HEK293T (cell line): ENCODE measurements around the gene COL24A1.
"Not testable (repeated sequence)": the region's sequence is repeated elsewhere in the genome, so short reads cannot be mapped to it uniquely, and the experiment has no call there.

Experiments used
- CTCF ChIA-PET: fragments of 350-600 bp; formaldehyde crosslinking; extraction: SDS; loops from one replicate; lab custom pipeline; 2021; ENCODE audit warnings: antibody characterized with exemption, inconsistent platforms; lab: Yijun Ruan, JAX
- POLR2A ChIA-PET: fragments of 350-600 bp; formaldehyde crosslinking; extraction: SDS; loops from one replicate; lab custom pipeline; 2020; ENCODE audit warnings: antibody characterized with exemption, inconsistent platforms; lab: Yijun Ruan, JAX
- DNase-seq: peaks from one replicate; pipeline ENCODE4 v3.0.0; 2012; ENCODE audit warnings: mixed read lengths; ENCODE audit errors: extremely low spot score
- ARNT ChIP-seq: fragments of 450-650 bp; IDR thresholded peaks from 2 replicates; pipeline ENCODE4 v1.6.1; 2017; ENCODE audit warnings: mild to moderate bottlenecking
- BHLHE40 ChIP-seq: fragments of 450-650 bp; IDR thresholded peaks from 2 replicates; pipeline ENCODE4 v1.6.1; 2016; ENCODE audit warnings: mild to moderate bottlenecking, moderate library complexity, borderline replicate concordance
- CTBP1 ChIP-seq: fragments of 450-650 bp; IDR thresholded peaks from 2 replicates; pipeline ENCODE4 v1.6.1; 2016; ENCODE audit warnings: borderline replicate concordance
- ELF4 ChIP-seq: fragments of 450-650 bp; IDR thresholded peaks from 2 replicates; pipeline ENCODE4 v1.6.1; 2017; ENCODE audit warnings: antibody characterized with exemption
- FOXA1 ChIP-seq: fragments of 450-650 bp; IDR thresholded peaks from 2 replicates; pipeline ENCODE4 v1.6.1; 2016; ENCODE audit warnings: mild to moderate bottlenecking
- FOXK2 ChIP-seq: fragments of 450-650 bp; IDR thresholded peaks from 2 replicates; pipeline ENCODE4 v1.6.1; 2016; ENCODE audit warnings: mild to moderate bottlenecking
- FOXM1 ChIP-seq: fragments of 450-650 bp; IDR thresholded peaks from 2 replicates; pipeline ENCODE4 v1.6.1; 2017; ENCODE audit warnings: mild to moderate bottlenecking, borderline replicate concordance
- HDGF ChIP-seq: fragments of 450-650 bp; IDR thresholded peaks from 2 replicates; pipeline ENCODE4 v1.6.1; 2017; ENCODE audit warnings: antibody characterized with exemption, borderline replicate concordance
- L3MBTL2 ChIP-seq: fragments of 450-650 bp; conservative IDR thresholded peaks from 2 replicates; pipeline ENCODE4 v1.6.1; 2016; ENCODE audit warnings: mild to moderate bottlenecking
- LEF1 ChIP-seq: fragments of 450-650 bp; IDR thresholded peaks from 2 replicates; pipeline ENCODE4 v1.6.1; 2017; ENCODE audit warnings: mild to moderate bottlenecking, borderline replicate concordance
- NFRKB ChIP-seq: fragments of 450-650 bp; IDR thresholded peaks from 2 replicates; pipeline ENCODE4 v1.6.1; 2016; ENCODE audit warnings: mild to moderate bottlenecking, moderate library complexity
- PKNOX1 ChIP-seq: fragments of 450-650 bp; IDR thresholded peaks from 2 replicates; pipeline ENCODE4 v1.6.1; 2016
- SP1 ChIP-seq: fragments of 450-650 bp; IDR thresholded peaks from 2 replicates; pipeline ENCODE4 v1.6.1; 2017
- SUZ12 ChIP-seq: fragments of 450-650 bp; IDR thresholded peaks from 2 replicates; pipeline ENCODE4 v1.6.1; 2016; ENCODE audit warnings: mild to moderate bottlenecking
- TARDBP ChIP-seq: fragments of 450-650 bp; IDR thresholded peaks from 2 replicates; pipeline ENCODE4 v1.6.1; 2016
- ZNF384 ChIP-seq: fragments of 450-650 bp; IDR thresholded peaks from 2 replicates; pipeline ENCODE4 v1.6.1; 2016

Gene COL24A1

GRCh38 chr1:85748120-85748519 is 408.5 kb downstream of the COL24A1 start:
- ChIA-PET POLR2A (no interaction called here), CTCF (no interaction called here)
- TF ChIP-seq ELF4 (no peak), FOXA1 (no peak), LEF1 (no peak), ARNT (no peak), ZNF384 (no peak), CTBP1 (no peak), FOXM1 (no peak), SUZ12 (no peak)
- DNase-seq, result no peak

GRCh38 chr1:85746777-85747176 is 409.8 kb downstream of the COL24A1 start:
- ChIA-PET POLR2A (no interaction called here), CTCF (interaction anchor here (0.7 kb wide), 1 partner anchor 1607 kb away, joined by 4 read pairs; no protein-coding TSS in a partner anchor)
- TF ChIP-seq HDGF (no peak), FOXK2 (no peak), FOXA1 (no peak), NFRKB (no peak), L3MBTL2 (no peak), TARDBP (no peak), ARNT (no peak), PKNOX1 (no peak), BHLHE40 (no peak), ELF4 (no peak), ZNF384 (no peak), SUZ12 (no peak), LEF1 (no peak), SP1 (no peak), CTBP1 (no peak), FOXM1 (no peak)
- DNase-seq, result no peak

- TF ChIP-seq LEF1 (no peak), L3MBTL2 (no peak), CTBP1 (no peak), ARNT (no peak), TARDBP (no peak), ZNF384 (no peak), PKNOX1 (no peak)
- ChIA-PET CTCF (interaction anchor here (0.6 kb wide), 1 partner anchor 23 kb away, joined by 13 read pairs; no protein-coding TSS in a partner anchor), POLR2A (interaction anchor here (1.2 kb wide), 1 partner anchor 36 kb away, joined by 4 read pairs; the partner anchor contains the start of gene ZNHIT6)
- DNase-seq, result no peak
These were observed 412.8 kb downstream of the COL24A1 start for GRCh38 chr1:85743814-85744213.

GRCh38 chr1:85734931-85735330 is 421.6 kb downstream of the COL24A1 start:
- no peak for TF ChIP-seq PKNOX1
- ChIA-PET POLR2A (no interaction called here), CTCF (no interaction called here)
- no peak for DNase-seq

GRCh38 chr1:85718678-85719340 is 437.8 kb downstream of the COL24A1 start:
- ChIA-PET POLR2A (interaction anchor here (1.3 kb wide), 1 partner anchor 10 kb away, joined by 7 read pairs; the partner anchor contains the start of gene ZNHIT6), CTCF (interaction anchor here (0.6 kb wide), 1 partner anchor 360 kb away, joined by 3 read pairs; no protein-coding TSS in a partner anchor)
- DNase-seq, result no peak
- no peak for TF ChIP-seq BHLHE40
- no peak for TF ChIP-seq FOXK2

GRCh38 chr1:85714418-85715114 is 442.0 kb downstream of the COL24A1 start:
- POLR2A ChIA-PET, CTCF ChIA-PET: not testable (repeated sequence)
- peak; percentile 18 for DNase-seq
- 0 out of 2 replicates have a peak, but pooled peaks have one; percentile 38 for TF ChIP-seq L3MBTL2

GRCh38 chr1:85708829-85709227 is 447.7 kb downstream of the COL24A1 start:
- peak; percentile 28 for DNase-seq
- no peak for TF ChIP-seq FOXA1
- no peak for TF ChIP-seq BHLHE40
- no peak for TF ChIP-seq HDGF
- TF ChIP-seq FOXM1, result no peak
- TF ChIP-seq PKNOX1, result no peak
- no peak for TF ChIP-seq SP1
- no peak for TF ChIP-seq FOXK2
- TF ChIP-seq LEF1, result no peak
- TF ChIP-seq SUZ12, result no peak
- TF ChIP-seq ELF4, result no peak
- no peak for TF ChIP-seq TARDBP
- TF ChIP-seq ZNF384, result no peak
- no peak for TF ChIP-seq NFRKB
- no peak for TF ChIP-seq L3MBTL2
- no peak for TF ChIP-seq CTBP1
- no peak for TF ChIP-seq ARNT
- ChIA-PET POLR2A (interaction anchor here (0.6 to 1.3 kb wide), 28 partner anchors 9 to 1072 kb away, joined by 3 to 17 read pairs (median 3); partner anchors contain the start of genes CCN1 and DDAH1), CTCF (interaction anchor here (0.7 to 1.0 kb wide), 3 partner anchors 128 to 644 kb away, joined by 3 to 5 read pairs (median 3); partner anchors contain the start of gene CCN1)
